SU-DHL-6 (cell line): ENCODE results near the gene PIGN.

Source experiments
- CTCF ChIP-seq: fragments of 200-600 bp; sonication (generic); IDR thresholded peaks from one replicate; pipeline ENCODE4 v1.5.1; 2017; ENCODE audit warnings: antibody characterized with exemption, mild to moderate bottlenecking, low read length, moderate library complexity; ENCODE audit not compliant: insufficient read depth, poor library complexity, severe bottlenecking
- EZH2phosphoT487 ChIP-seq: fragments of 200-600 bp; sonication (generic), shearing (Covaris generic); conservative IDR thresholded peaks from 2 replicates; pipeline ENCODE4 v1.6.1; 2018; ENCODE audit warnings: mild to moderate bottlenecking, antibody characterized with exemption, low read length, moderate library complexity, mixed read lengths

GRCh38 chr18:62061821-62062478 lies 124.9 kb downstream of the PIGN start:
- no peak for TF ChIP-seq CTCF
- no peak for TF ChIP-seq EZH2phosphoT487
